ENCODE data around the gene IL9. TPM values are rescaled to one million over a fixed set of nuclear protein-coding genes. Genes with fewer than 3 reads are reported as not detected.

Gene IL9
- total and polyA plus RNA-seq, 2 of the 13 experiments (the other 11 are each of a cell fraction or from before 2014, with no cell fraction given) = not detected

DNA sequence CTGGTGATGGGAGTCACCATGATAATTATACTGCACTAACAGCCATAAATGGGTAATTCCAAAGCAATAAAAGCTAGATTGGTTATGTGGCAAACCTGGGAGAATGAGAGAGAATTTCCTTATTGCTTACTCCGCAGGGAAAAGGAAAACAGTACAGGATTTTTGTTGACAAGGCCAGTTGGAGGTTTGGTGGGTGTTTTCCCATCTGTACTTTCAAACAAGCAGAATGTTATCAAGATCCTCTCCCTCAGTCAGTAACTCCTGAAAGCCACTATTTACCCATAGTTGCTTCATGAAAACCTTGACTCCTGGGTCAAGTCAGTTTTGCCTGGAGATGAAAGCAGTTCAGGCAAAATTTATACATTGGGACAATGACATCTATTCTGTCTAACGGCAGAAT lies 26.4 kb downstream of the IL9 start (continued):
- TF ChIP-seq, protein P1, sequence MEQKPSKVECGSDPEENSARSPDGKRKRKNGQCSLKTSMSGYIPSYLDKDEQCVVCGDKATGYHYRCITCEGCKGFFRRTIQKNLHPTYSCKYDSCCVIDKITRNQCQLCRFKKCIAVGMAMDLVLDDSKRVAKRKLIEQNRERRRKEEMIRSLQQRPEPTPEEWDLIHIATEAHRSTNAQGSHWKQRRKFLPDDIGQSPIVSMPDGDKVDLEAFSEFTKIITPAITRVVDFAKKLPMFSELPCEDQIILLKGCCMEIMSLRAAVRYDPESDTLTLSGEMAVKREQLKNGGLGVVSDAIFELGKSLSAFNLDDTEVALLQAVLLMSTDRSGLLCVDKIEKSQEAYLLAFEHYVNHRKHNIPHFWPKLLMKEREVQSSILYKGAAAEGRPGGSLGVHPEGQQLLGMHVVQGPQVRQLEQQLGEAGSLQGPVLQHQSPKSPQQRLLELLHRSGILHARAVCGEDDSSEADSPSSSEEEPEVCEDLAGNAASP (CRISPR knock-in tag; IDR thresholded peaks at IDR 0.05; ENCODE audit: borderline replicate concordance) = peak; percentile 64; the same call in 1 of the 2 replicates
- TF ChIP-seq, protein P2, sequence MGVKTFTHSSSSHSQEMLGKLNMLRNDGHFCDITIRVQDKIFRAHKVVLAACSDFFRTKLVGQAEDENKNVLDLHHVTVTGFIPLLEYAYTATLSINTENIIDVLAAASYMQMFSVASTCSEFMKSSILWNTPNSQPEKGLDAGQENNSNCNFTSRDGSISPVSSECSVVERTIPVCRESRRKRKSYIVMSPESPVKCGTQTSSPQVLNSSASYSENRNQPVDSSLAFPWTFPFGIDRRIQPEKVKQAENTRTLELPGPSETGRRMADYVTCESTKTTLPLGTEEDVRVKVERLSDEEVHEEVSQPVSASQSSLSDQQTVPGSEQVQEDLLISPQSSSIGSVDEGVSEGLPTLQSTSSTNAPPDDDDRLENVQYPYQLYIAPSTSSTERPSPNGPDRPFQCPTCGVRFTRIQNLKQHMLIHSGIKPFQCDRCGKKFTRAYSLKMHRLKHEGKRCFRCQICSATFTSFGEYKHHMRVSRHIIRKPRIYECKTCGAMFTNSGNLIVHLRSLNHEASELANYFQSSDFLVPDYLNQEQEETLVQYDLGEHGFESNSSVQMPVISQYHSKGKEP (CRISPR knock-in tag; IDR thresholded peaks at IDR 0.05) = no peak
- TF ChIP-seq ZNF773 (CRISPR knock-in tag; IDR thresholded peaks at IDR 0.05; ENCODE audit: borderline replicate concordance) (no peak), PHB2 (IDR thresholded peaks at IDR 0.05; ENCODE audit: partially characterized antibody) (no peak), EP300 (IDR thresholded peaks at IDR 0.05; ENCODE audit: low read depth in 2 of 2, low read length in 2 of 2) (peak in 1 of 2 experiments; percentile 83; a peak in 2 of 4 replicates), EP300 (CRISPR knock-in tag; IDR thresholded peaks at IDR 0.05; ENCODE audit: borderline replicate concordance) (no peak), ZMYM2 (CRISPR knock-in tag; IDR thresholded peaks at IDR 0.05) (no peak), ZNF251 (CRISPR knock-in tag; IDR thresholded peaks at IDR 0.05) (no peak), SRSF9 (IDR thresholded peaks at IDR 0.05; ENCODE audit: borderline replicate concordance, insufficient read depth, low read depth, low read length, poor library complexity, severe bottlenecking) (no peak), ZFYVE20 (CRISPR knock-in tag; IDR thresholded peaks at IDR 0.05; ENCODE audit: borderline replicate concordance, low read depth) (no peak), ZNF546 (CRISPR knock-in tag; conservative IDR thresholded peaks at IDR 0.05) (no peak), SMC3 (IDR thresholded peaks at IDR 0.05; ENCODE audit: low read length) (no peak), ZNF501 (CRISPR knock-in tag; IDR thresholded peaks at IDR 0.05) (no peak), TAF15 (IDR thresholded peaks at IDR 0.05; ENCODE audit: low read depth, low read length, poor library complexity, severe bottlenecking) (no peak), CHCHD3 (CRISPR knock-in tag; IDR thresholded peaks at IDR 0.05) (no peak), EHMT2 (IDR thresholded peaks at IDR 0.05; ENCODE audit: borderline replicate concordance, low read depth, low read length) (no peak), KLF11 (CRISPR knock-in tag; IDR thresholded peaks at IDR 0.05) (no peak), AHR (CRISPR knock-in tag; IDR thresholded peaks at IDR 0.05) (no peak), JDP2 (CRISPR knock-in tag; IDR thresholded peaks at IDR 0.05; ENCODE audit: borderline replicate concordance) (no peak), HCFC1 (IDR thresholded peaks at IDR 0.05; ENCODE audit: low read depth, low read length) (no peak), IKZF1 (IDR thresholded peaks at IDR 0.05) (no peak)
- TF ChIP-seq, protein P3, sequence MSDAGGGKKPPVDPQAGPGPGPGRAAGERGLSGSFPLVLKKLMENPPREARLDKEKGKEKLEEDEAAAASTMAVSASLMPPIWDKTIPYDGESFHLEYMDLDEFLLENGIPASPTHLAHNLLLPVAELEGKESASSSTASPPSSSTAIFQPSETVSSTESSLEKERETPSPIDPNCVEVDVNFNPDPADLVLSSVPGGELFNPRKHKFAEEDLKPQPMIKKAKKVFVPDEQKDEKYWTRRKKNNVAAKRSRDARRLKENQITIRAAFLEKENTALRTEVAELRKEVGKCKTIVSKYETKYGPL (CRISPR knock-in tag; IDR thresholded peaks at IDR 0.05) = no peak
- TF ChIP-seq, protein P4, sequence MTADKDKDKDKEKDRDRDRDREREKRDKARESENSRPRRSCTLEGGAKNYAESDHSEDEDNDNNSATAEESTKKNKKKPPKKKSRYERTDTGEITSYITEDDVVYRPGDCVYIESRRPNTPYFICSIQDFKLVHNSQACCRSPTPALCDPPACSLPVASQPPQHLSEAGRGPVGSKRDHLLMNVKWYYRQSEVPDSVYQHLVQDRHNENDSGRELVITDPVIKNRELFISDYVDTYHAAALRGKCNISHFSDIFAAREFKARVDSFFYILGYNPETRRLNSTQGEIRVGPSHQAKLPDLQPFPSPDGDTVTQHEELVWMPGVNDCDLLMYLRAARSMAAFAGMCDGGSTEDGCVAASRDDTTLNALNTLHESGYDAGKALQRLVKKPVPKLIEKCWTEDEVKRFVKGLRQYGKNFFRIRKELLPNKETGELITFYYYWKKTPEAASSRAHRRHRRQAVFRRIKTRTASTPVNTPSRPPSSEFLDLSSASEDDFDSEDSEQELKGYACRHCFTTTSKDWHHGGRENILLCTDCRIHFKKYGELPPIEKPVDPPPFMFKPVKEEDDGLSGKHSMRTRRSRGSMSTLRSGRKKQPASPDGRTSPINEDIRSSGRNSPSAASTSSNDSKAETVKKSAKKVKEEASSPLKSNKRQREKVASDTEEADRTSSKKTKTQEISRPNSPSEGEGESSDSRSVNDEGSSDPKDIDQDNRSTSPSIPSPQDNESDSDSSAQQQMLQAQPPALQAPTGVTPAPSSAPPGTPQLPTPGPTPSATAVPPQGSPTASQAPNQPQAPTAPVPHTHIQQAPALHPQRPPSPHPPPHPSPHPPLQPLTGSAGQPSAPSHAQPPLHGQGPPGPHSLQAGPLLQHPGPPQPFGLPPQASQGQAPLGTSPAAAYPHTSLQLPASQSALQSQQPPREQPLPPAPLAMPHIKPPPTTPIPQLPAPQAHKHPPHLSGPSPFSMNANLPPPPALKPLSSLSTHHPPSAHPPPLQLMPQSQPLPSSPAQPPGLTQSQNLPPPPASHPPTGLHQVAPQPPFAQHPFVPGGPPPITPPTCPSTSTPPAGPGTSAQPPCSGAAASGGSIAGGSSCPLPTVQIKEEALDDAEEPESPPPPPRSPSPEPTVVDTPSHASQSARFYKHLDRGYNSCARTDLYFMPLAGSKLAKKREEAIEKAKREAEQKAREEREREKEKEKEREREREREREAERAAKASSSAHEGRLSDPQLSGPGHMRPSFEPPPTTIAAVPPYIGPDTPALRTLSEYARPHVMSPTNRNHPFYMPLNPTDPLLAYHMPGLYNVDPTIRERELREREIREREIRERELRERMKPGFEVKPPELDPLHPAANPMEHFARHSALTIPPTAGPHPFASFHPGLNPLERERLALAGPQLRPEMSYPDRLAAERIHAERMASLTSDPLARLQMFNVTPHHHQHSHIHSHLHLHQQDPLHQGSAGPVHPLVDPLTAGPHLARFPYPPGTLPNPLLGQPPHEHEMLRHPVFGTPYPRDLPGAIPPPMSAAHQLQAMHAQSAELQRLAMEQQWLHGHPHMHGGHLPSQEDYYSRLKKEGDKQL (CRISPR knock-in tag; IDR thresholded peaks at IDR 0.05; ENCODE audit: low read depth) = no peak
